Measurements from ENCODE around the gene CITED4.

Gene CITED4

GRCh38 chr1:40906781-40907400 is 44.7 kb upstream of the CITED4 start:
- TF ChIP-seq REST (IDR thresholded peaks at IDR 0.05; ENCODE audit: insufficient read depth in 1 of 2, low read depth in 2 of 2, low read length in 2 of 2) (no peak), SIN3A (IDR thresholded peaks at IDR 0.05; ENCODE audit: borderline replicate concordance, insufficient read depth, low read length) (no peak), TAF1 (IDR thresholded peaks at IDR 0.05; ENCODE audit: borderline replicate concordance, insufficient read depth, low read length) (no peak), FOXP2 (optimal IDR thresholded peaks at IDR 0.05; ENCODE audit: borderline replicate concordance, extremely low read depth, extremely low read length, insufficient read depth) (no peak), POLR2AphosphoS5 (IDR thresholded peaks at IDR 0.05; ENCODE audit: low read depth, low read length) (no peak)

- TF ChIP-seq POLR2AphosphoS5 (IDR thresholded peaks at IDR 0.05; ENCODE audit: low read depth, low read length): no peak
- TF ChIP-seq TAF1 (IDR thresholded peaks at IDR 0.05; ENCODE audit: borderline replicate concordance, insufficient read depth, low read length): no peak
- TF ChIP-seq REST (IDR thresholded peaks at IDR 0.05; ENCODE audit: insufficient read depth in 1 of 2, low read depth in 2 of 2, low read length in 2 of 2): no peak
- no peak for TF ChIP-seq FOXP2 (optimal IDR thresholded peaks at IDR 0.05; ENCODE audit: borderline replicate concordance, extremely low read depth, extremely low read length, insufficient read depth)
- no peak for TF ChIP-seq SIN3A (IDR thresholded peaks at IDR 0.05; ENCODE audit: borderline replicate concordance, insufficient read depth, low read length)
These were observed 42.9 kb upstream of the CITED4 start for GRCh38 chr1:40905061-40905460.

GRCh38 chr1:40903106-40903505 is 40.9 kb upstream of the CITED4 start:
- TF ChIP-seq FOXP2 (optimal IDR thresholded peaks at IDR 0.05; ENCODE audit: borderline replicate concordance, extremely low read depth, extremely low read length, insufficient read depth): no peak
- TF ChIP-seq SIN3A (IDR thresholded peaks at IDR 0.05; ENCODE audit: borderline replicate concordance, insufficient read depth, low read length): no peak
- no peak for TF ChIP-seq TAF1 (IDR thresholded peaks at IDR 0.05; ENCODE audit: borderline replicate concordance, insufficient read depth, low read length)
- no peak for TF ChIP-seq POLR2AphosphoS5 (IDR thresholded peaks at IDR 0.05; ENCODE audit: low read depth, low read length)
- TF ChIP-seq REST (IDR thresholded peaks at IDR 0.05; ENCODE audit: insufficient read depth in 1 of 2, low read depth in 2 of 2, low read length in 2 of 2): no peak

GRCh38 chr1:40901886-40902852 is 40.0 kb upstream of the CITED4 start:
- TF ChIP-seq FOXP2 (optimal IDR thresholded peaks at IDR 0.05; ENCODE audit: borderline replicate concordance, extremely low read depth, extremely low read length, insufficient read depth) (no peak), REST (IDR thresholded peaks at IDR 0.05; ENCODE audit: insufficient read depth in 1 of 2, low read depth in 2 of 2, low read length in 2 of 2) (no peak), TAF1 (IDR thresholded peaks at IDR 0.05; ENCODE audit: borderline replicate concordance, insufficient read depth, low read length) (no peak), POLR2AphosphoS5 (IDR thresholded peaks at IDR 0.05; ENCODE audit: low read depth, low read length) (no peak), SIN3A (IDR thresholded peaks at IDR 0.05; ENCODE audit: borderline replicate concordance, insufficient read depth, low read length) (no peak)
